WTC11 (cell line): ENCODE results near the gene MYH10.

Source experiments
- SMAD3 ChIP-seq: sonication (generic); formaldehyde crosslinking; IDR thresholded peaks from 2 replicates; pipeline ENCODE4 v1.8.0; 2022; ENCODE audit warnings: missing genetic modification reagents, mild to moderate bottlenecking, borderline replicate concordance
- TF ChIP-seq, protein P1 (sequence below): sonication (generic); formaldehyde crosslinking; IDR thresholded peaks from 2 replicates; pipeline ENCODE4 v1.8.0; 2022; ENCODE audit warnings: mild to moderate bottlenecking, missing genetic modification reagents
- TF ChIP-seq, protein P2 (sequence below): fragments of 200-600 bp; IDR thresholded peaks from 2 replicates; pipeline ENCODE4 v1.8.0; 2022; ENCODE audit warnings: antibody characterized with exemption

DNA sequence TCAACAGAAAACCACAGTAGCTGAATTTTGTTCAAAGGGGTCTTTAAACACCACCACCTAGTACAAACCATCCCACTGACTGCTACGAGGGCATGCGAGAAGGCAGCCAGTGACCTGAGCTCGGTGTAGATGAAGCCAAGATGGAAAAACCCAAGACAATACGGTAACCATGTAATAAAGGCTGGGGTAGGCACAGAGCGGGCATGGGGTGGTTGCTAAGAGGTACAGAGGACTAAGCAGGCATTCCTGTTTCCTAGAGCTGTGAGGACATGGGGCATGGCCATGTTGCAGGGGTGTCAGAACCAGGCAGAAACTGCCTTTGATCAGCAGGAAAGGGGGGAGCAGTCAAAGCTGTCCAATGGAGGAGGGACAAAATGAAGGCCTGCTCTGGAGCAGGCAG, 142.8 kb downstream of the MYH10 start:
- TF ChIP-seq, protein P1, sequence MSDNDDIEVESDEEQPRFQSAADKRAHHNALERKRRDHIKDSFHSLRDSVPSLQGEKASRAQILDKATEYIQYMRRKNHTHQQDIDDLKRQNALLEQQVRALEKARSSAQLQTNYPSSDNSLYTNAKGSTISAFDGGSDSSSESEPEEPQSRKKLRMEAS (CRISPR knock-in tag), result no peak
- no peak for TF ChIP-seq SMAD3 (CRISPR knock-in tag)
- TF ChIP-seq, protein P2, sequence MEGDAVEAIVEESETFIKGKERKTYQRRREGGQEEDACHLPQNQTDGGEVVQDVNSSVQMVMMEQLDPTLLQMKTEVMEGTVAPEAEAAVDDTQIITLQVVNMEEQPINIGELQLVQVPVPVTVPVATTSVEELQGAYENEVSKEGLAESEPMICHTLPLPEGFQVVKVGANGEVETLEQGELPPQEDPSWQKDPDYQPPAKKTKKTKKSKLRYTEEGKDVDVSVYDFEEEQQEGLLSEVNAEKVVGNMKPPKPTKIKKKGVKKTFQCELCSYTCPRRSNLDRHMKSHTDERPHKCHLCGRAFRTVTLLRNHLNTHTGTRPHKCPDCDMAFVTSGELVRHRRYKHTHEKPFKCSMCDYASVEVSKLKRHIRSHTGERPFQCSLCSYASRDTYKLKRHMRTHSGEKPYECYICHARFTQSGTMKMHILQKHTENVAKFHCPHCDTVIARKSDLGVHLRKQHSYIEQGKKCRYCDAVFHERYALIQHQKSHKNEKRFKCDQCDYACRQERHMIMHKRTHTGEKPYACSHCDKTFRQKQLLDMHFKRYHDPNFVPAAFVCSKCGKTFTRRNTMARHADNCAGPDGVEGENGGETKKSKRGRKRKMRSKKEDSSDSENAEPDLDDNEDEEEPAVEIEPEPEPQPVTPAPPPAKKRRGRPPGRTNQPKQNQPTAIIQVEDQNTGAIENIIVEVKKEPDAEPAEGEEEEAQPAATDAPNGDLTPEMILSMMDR, result no peak
